Measurements from ENCODE around the gene METAP2. TPM values are rescaled to one million over a fixed set of nuclear protein-coding genes. Genes with fewer than 3 reads are reported as not detected.

METAP2 gene
- total RNA-seq, 2 donors from 2014 or later = 40.8 to 52.1 TPM

DNA sequence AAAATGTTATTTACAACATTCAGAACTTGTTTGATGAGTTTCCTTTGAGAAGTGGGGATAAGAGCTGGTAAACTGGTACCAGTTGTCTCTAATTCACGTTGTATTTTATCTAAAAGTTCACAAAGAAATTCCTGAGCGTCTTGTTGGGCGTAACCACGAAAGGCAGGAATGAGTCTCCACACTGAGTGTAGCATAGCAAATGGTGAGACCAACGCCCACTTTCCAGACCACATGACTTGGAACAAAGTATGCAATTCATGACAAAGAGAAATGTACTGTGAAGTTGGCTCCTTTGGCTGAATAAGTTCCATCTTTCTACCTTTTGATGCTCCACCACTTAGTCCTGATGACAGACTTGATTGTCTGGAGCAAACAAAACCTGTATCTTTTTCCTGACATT is 58.9 kb downstream of the METAP2 start:
- Histone ChIP-seq H3K4me3 (no peak overlapping the region), H3K27me3 (no peaks in the 10 kb centered on the region)
- TF ChIP-seq, protein P1, sequence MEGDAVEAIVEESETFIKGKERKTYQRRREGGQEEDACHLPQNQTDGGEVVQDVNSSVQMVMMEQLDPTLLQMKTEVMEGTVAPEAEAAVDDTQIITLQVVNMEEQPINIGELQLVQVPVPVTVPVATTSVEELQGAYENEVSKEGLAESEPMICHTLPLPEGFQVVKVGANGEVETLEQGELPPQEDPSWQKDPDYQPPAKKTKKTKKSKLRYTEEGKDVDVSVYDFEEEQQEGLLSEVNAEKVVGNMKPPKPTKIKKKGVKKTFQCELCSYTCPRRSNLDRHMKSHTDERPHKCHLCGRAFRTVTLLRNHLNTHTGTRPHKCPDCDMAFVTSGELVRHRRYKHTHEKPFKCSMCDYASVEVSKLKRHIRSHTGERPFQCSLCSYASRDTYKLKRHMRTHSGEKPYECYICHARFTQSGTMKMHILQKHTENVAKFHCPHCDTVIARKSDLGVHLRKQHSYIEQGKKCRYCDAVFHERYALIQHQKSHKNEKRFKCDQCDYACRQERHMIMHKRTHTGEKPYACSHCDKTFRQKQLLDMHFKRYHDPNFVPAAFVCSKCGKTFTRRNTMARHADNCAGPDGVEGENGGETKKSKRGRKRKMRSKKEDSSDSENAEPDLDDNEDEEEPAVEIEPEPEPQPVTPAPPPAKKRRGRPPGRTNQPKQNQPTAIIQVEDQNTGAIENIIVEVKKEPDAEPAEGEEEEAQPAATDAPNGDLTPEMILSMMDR (IDR thresholded peaks at IDR 0.05) = no peak

DNA sequence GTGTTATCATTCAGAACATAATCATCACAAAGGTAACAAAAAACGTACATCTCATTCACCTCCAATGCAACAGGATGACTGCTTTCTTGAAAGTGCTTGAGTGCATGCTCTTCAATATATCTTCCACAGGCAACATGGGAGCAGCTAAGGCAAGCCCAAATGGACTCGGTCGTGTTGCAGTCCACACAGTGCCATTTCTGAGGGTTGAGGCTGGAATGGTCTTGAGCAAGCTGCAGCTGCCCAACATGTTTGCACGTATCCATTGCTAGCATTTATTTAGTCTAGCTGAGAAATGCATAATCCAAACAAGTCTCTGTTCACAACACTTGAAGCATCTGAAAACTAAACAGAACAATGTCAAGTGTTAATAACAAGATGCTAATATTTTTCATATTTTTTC is 60.0 kb downstream of the METAP2 start:
- TF ChIP-seq, protein P1 (IDR thresholded peaks at IDR 0.05) = no peak
- no peak for DNase-seq (ENCODE audit: low spot score)
- Histone ChIP-seq H3K27ac (no peak overlapping the region), H3K4me1 (no peaks in the 10 kb centered on the region), H3K36me3 (no peaks in the 10 kb centered on the region), H3K4me3 (no peak overlapping the region), H3K9me3 (no peaks in the 10 kb centered on the region), H3K27me3 (no peaks in the 10 kb centered on the region)

More for the DNA sequence above, 58.9 kb downstream of the METAP2 start:
- no peak overlapping the region for H3K27ac ChIP-seq
- H3K9me3 ChIP-seq = no peaks in the 10 kb centered on the region
- DNase-seq (ENCODE audit: low spot score) = no peak
- H3K4me1 ChIP-seq = no peaks in the 10 kb centered on the region
- H3K36me3 ChIP-seq = no peaks in the 10 kb centered on the region

DNA sequence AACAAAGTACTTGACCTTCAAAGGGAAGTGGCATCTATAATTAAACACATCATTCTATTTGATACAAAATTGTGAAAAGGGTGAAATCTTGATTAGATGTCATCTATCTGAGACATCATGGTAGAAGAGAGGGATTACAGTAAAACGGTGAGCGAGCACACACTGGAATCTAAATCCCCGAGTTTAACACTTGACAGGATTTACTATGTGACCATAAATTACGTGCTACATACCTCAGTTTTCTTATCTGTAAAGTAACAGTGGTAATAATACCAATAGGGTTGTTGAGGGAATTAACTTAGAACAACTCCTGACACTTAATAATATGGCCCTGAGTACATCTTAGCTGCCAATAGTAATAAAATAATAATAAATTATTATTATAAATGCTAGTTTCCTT is 64.1 kb downstream of the METAP2 start:
- TF ChIP-seq, protein P1 (IDR thresholded peaks at IDR 0.05) = no peak
- H3K36me3 ChIP-seq = no peaks in the 10 kb centered on the region

DNA sequence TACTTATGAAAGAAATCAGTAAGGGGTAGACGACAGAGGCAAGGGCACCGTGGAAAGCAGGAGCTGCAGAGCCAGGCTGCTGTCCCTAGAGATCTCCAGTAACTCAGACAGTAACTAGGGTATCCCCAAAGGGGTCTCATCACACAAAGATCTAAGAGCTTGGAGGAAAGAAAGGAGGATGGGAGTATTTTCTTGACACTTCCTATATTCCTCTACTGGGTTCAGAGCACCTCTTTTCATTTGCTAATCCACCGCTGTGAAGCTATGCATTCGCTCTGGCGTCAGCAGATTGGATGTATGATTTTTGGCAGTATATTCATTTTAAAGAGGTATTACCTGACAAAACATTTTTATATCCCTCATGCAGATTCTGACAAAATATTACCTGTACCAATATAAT is 64.7 kb downstream of the METAP2 start:
- H3K27me3 ChIP-seq = no peaks in the 10 kb centered on the region

More for the DNA sequence above, 64.1 kb downstream of the METAP2 start:
- DNase-seq (ENCODE audit: low spot score) = no peak
- Histone ChIP-seq H3K27me3 (no peaks in the 10 kb centered on the region), H3K27ac (no peak overlapping the region), H3K4me1 (no peaks in the 10 kb centered on the region), H3K4me3 (no peak overlapping the region), H3K9me3 (no peaks in the 10 kb centered on the region)

DNA sequence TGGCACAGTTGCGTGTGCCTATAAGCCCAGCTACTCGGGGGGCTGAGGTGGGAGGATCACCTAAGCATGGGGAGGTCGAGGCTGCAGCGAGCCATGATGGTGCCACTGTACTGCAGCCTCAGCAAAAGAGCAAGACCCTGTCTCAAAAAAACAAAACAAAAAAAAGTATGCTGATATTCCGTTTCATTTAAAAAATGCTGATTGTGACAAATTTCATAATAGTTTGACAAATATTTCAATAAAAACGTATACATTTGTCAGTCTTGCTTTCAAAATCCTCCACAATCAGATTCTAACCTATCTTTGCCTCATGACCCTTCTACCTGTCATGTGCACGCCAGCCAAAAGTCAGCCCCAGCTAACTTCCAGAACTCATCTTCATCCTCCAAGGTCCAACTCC is 67.5 kb downstream of the METAP2 start:
- H3K4me3 ChIP-seq = no peak overlapping the region
- no peaks in the 10 kb centered on the region for H3K36me3 ChIP-seq
- H3K4me1 ChIP-seq = no peaks in the 10 kb centered on the region
- TF ChIP-seq, protein P1 (IDR thresholded peaks at IDR 0.05) = no peak
- no peak for DNase-seq (ENCODE audit: low spot score)
- H3K27me3 ChIP-seq = no peaks in the 10 kb centered on the region
- H3K9me3 ChIP-seq = no peaks in the 10 kb centered on the region
- no peak overlapping the region for H3K27ac ChIP-seq

More for the DNA sequence above, 64.7 kb downstream of the METAP2 start:
- Histone ChIP-seq H3K27ac (no peak overlapping the region), H3K4me3 (no peak overlapping the region), H3K36me3 (no peaks in the 10 kb centered on the region), H3K4me1 (no peaks in the 10 kb centered on the region), H3K9me3 (no peaks in the 10 kb centered on the region)
- no peak for DNase-seq (ENCODE audit: low spot score)
- TF ChIP-seq, protein P1 (IDR thresholded peaks at IDR 0.05) = no peak

DNA sequence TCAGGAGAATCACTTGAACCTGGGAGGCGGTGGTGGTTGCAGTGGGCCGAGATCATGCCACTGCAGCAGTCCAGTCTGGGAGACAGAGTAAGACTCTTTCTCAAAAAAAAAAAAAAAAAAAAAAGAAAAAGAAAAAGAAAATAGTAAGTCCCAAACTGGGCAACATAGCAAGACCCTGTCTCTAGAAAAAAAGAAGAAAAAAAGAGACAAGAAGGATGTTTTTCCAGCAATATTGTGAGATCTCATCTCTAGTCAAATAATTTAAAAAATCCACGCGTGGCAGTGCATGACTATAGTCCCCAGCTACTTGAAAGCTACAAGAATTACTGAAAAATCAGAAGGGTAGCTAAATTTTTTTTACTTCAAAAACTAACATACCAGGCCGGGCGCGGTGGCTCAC is 69.4 kb downstream of the METAP2 start:
- peaks cover 0 to 6% of the 10 kb centered on the region in 2 donors for H3K4me1 ChIP-seq
- no peaks in the 10 kb centered on the region for H3K36me3 ChIP-seq
- DNase-seq (ENCODE audit: low spot score) = no peak
- H3K4me3 ChIP-seq = no peak overlapping the region
- H3K9me3 ChIP-seq = no peaks in the 10 kb centered on the region
- no peaks in the 10 kb centered on the region for H3K27me3 ChIP-seq
- TF ChIP-seq, protein P1 (IDR thresholded peaks at IDR 0.05) = no peak
- no peak overlapping the region for H3K27ac ChIP-seq

Measured in right atrium auricular region (tissue), 2 donors.